Liver (tissue), 9 donors: ENCODE measurements around the gene CD7. TPM values are rescaled to one million over a fixed set of nuclear protein-coding genes. Genes with fewer than 3 reads are reported as not detected.
A peak's percentile ranks its signal among the peaks of the same experiment; 100 is the strongest.

Experiments
- DNase-seq: peaks from one replicate; pipeline ENCODE4 v3.0.0-alpha.2; 2017; ENCODE audit warnings: low spot score
- H3K27ac ChIP-seq, 2 donors: one replicate each; pipeline ENCODE4 v1.7.0; 2013; ENCODE audit warnings: inconsistent platforms in 2 of 2, low read length in 2 of 2, control low read depth in 1 of 2, low read depth in 1 of 2, mild to moderate bottlenecking in 1 of 2
- H3K27me3 ChIP-seq, 4 donors: one replicate each; pipeline versions ENCODE4 v1.6.1 to v1.7.0; 2013; ENCODE audit warnings: low read length in 3 of 4, inconsistent platforms in 1 of 4, mild to moderate bottlenecking in 1 of 4, moderate library complexity in 1 of 4; ENCODE audit not compliant: control insufficient read depth in 4 of 4, insufficient read depth in 4 of 4
- H3K36me3 ChIP-seq, 4 donors: one replicate each; pipeline versions ENCODE4 v1.6.1 to v1.7.0; 2013; ENCODE audit warnings: low read length in 3 of 4, mild to moderate bottlenecking in 3 of 4, low read depth in 1 of 4, moderate library complexity in 1 of 4; ENCODE audit not compliant: control insufficient read depth in 4 of 4, insufficient read depth in 3 of 4
- H3K4me1 ChIP-seq, 4 donors: one replicate each; pipeline versions ENCODE4 v1.6.1 to v1.7.0; 2013; ENCODE audit warnings: low read length in 3 of 4, mild to moderate bottlenecking in 3 of 4, moderate library complexity in 1 of 4; ENCODE audit not compliant: control insufficient read depth in 4 of 4, insufficient read depth in 4 of 4
- H3K4me3 ChIP-seq, 3 donors: one replicate each; pipeline versions ENCODE4 v1.6.1 to v1.7.0; 2013; ENCODE audit warnings: low read length in 3 of 3, control low read depth in 1 of 3, low read depth in 1 of 3, mild to moderate bottlenecking in 1 of 3
- H3K9ac ChIP-seq, 2 donors: one replicate each; pipeline ENCODE4 v1.7.0; 2013; ENCODE audit warnings: low read length in 2 of 2, mild to moderate bottlenecking in 2 of 2, moderate library complexity in 2 of 2, control low read depth in 1 of 2, low read depth in 1 of 2
- H3K9me3 ChIP-seq, 4 donors: one replicate each; pipeline versions ENCODE4 v1.6.1 to v1.7.0; 2013; ENCODE audit warnings: low read length in 3 of 4; ENCODE audit not compliant: control insufficient read depth in 4 of 4
- CTCF ChIP-seq: fragments of 150-350 bp; IDR thresholded peaks from 2 replicates; pipeline ENCODE4 v1.5.1; 2017; ENCODE audit warnings: improper control_type of control experiment, low read depth, low read length; ENCODE audit not compliant: missing input control
- EGR1 ChIP-seq, 2 donors: IDR thresholded peaks; 2 replicates each; pipeline ENCODE4 v1.6.1; 2016 to 2018; ENCODE audit warnings: antibody characterized with exemption in 2 of 2, low read depth in 2 of 2
- FOXA1 ChIP-seq: IDR thresholded peaks from 2 replicates; pipeline ENCODE4 v1.6.1; 2016; ENCODE audit warnings: antibody characterized with exemption
- FOXA2 ChIP-seq: IDR thresholded peaks from 2 replicates; pipeline ENCODE4 v1.6.1; 2016; ENCODE audit warnings: antibody characterized with exemption
- HNF4A ChIP-seq, 2 donors: conservative IDR thresholded peaks; 2 replicates each; pipeline ENCODE4 v1.6.1; 2016; ENCODE audit warnings: antibody characterized with exemption in 2 of 2, mild to moderate bottlenecking in 2 of 2
- HNF4G ChIP-seq: IDR thresholded peaks from 2 replicates; pipeline ENCODE4 v1.6.1; 2016; ENCODE audit warnings: antibody characterized with exemption
- JUND ChIP-seq, 2 donors: IDR thresholded peaks; 2 replicates each; pipeline ENCODE4 v1.6.1; 2016; ENCODE audit warnings: antibody characterized with exemption in 2 of 2
- NR2F2 ChIP-seq: IDR thresholded peaks from 2 replicates; pipeline ENCODE4 v1.6.1; 2016; ENCODE audit warnings: antibody characterized with exemption
- RAD21 ChIP-seq, 2 donors: IDR thresholded peaks; 2 replicates each; pipeline ENCODE4 v1.6.1; 2016; ENCODE audit warnings: antibody characterized with exemption in 2 of 2, mild to moderate bottlenecking in 2 of 2
- SP1 ChIP-seq: IDR thresholded peaks from 2 replicates; pipeline ENCODE4 v1.6.1; 2018; ENCODE audit warnings: antibody characterized with exemption, mild to moderate bottlenecking
- YY1 ChIP-seq: IDR thresholded peaks from 2 replicates; pipeline ENCODE4 v1.6.1; 2016; ENCODE audit warnings: antibody characterized with exemption, mild to moderate bottlenecking
- WGBS: extraction: QIAGEN DNeasy Blood & Tissue Kit; methylation state at CpG from one replicate; pipeline ENCODE4 v1.1.7; 2013; 5-methylcytosine and 5-hydroxymethylcytosine counted together
- polyA plus RNA-seq, 2 donors: library from polyadenylated mRNA; stranded (reverse) in 1 of 2; unstranded in 1 of 2; fragments of 200-250 nt in 1 of 2; fragments of >200 nt in 1 of 2; fragmentation: Nextera tagmentation in 1 of 2; extraction: Ambion mirVana in 1 of 2; gene quantifications; one replicate each; pipeline versions ENCODE4 v1.2.1 to v1.2.3, GENCODE V29; 2013 to 2015
- total RNA-seq, 2 donors: library from RNA; depleted of rRNA; stranded (reverse); fragments of >200 nt; gene quantifications; one replicate each; pipeline ENCODE4 v1.2.3, GENCODE V29; 2014
- TF ChIP-seq, protein P1 (sequence below): IDR thresholded peaks from 2 replicates; pipeline ENCODE4 v1.6.1; 2016; ENCODE audit warnings: antibody characterized with exemption
- TF ChIP-seq, protein P2 (sequence below): IDR thresholded peaks from 2 replicates; pipeline ENCODE4 v1.6.1; 2016; ENCODE audit warnings: antibody characterized with exemption
- TF ChIP-seq, protein P3 (sequence below): IDR thresholded peaks from 2 replicates; pipeline ENCODE4 v1.6.1; 2016; ENCODE audit warnings: antibody characterized with exemption
- donor health status: healthy.
- donor health status: healthy.
- donor health status: healthy.
- donor health status: healthy.
- donor health status: healthy.

The CD7 gene
- total and polyA plus RNA-seq, 4 donors = 1.0 to 1.5 (median 1.4) TPM

DNA sequence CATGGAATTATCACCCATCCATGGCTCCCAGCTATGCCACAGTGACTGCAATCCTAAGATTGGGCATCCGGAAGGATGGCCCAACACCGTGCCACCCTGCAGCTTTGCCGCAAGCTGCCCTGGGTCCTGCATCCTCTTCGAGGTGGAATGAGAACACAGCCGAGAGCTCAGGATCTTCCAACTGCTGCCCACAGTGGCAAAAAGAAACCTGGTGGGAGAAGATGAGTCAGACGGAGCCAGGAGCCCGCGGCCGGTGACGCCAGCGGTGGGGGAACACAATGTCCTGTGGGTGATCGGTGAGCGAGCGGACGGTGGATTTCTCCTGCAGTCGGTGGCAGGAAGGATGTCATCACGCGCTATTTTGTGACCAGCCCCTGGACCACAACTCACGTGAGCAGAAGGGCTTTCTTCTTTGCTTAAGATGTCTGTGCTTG lies 20.1 kb downstream of the CD7 start:
- Histone ChIP-seq H3K36me3 (no peaks in the 10 kb centered on the region), H3K4me1 (peaks cover 8 to 39% (median 30%) of the 10 kb centered on the region in 4 donors), H3K9ac (peak overlapping the region; percentile 54 to 61), H3K27ac (peak overlapping the region; percentile 73 to 90), H3K9me3 (no peaks in the 10 kb centered on the region), H3K27me3 (no peaks in the 10 kb centered on the region), H3K4me3 (no peak overlapping the region)
- no peak for TF ChIP-seq HNF4G
- TF ChIP-seq SP1 = peak; percentile 70
- no peak for TF ChIP-seq FOXA1
- TF ChIP-seq, protein P1, sequence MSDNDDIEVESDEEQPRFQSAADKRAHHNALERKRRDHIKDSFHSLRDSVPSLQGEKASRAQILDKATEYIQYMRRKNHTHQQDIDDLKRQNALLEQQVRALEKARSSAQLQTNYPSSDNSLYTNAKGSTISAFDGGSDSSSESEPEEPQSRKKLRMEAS = no peak
- TF ChIP-seq JUND (IDR thresholded peaks at IDR 0.05) = peak; percentile 55 to 67
- WGBS = 66% methylated on average over 19 of the region's 19 CpGs
- no peak for DNase-seq

DNA sequence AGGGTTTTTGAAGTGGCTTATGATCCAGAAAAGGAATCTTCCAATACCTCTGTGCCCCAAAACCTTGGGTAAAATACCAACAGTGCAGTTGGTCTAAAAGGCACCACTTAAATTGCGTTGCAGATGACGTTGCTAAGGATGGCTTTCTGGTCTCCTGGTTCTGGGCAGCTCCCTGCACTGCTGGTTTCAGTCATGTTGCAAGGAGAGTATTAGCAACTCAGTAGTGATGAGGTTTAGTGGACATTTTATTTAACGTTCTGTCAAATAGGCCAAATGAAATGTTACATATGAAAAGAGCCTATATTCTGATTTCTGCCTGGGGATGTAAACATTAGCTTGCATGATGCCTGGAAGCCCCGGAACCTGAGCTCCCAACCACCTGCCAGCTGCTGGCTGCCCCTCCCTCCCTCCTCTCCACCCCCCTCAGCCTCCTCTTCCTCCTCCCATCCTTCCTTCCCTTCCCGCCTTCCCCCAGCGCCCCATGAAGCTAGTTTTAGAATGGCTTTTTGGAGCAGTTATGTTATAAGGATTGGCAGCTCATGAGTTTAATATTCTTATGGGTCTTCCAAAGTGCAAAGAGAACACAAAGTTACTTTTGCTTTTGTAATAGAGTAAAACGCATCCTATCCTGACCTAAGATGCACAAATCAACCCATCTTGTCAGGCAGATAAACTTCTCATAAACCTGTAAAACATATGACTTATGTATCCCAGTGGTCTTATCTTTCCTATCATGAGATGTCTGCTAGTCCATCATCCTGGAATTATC lies 20.7 kb downstream of the CD7 start:
- H3K27me3 ChIP-seq = no peaks in the 10 kb centered on the region
- H3K4me3 ChIP-seq = no peak overlapping the region
- H3K27ac ChIP-seq = peak overlapping the region; percentile 73 to 90
- no peaks in the 10 kb centered on the region for H3K36me3 ChIP-seq
- H3K9me3 ChIP-seq = no peaks in the 10 kb centered on the region
- H3K4me1 ChIP-seq = peaks cover 8 to 45% (median 32%) of the 10 kb centered on the region in 4 donors
- WGBS = 69% methylated on average over 7 of the region's 7 CpGs
- peak overlapping the region; percentile 1 to 29 for H3K9ac ChIP-seq
- no peak for DNase-seq
- no peak for TF ChIP-seq FOXA2
- no peak for TF ChIP-seq FOXA1
- TF ChIP-seq SP1 = no peak
- no peak for TF ChIP-seq EGR1 (IDR thresholded peaks at IDR 0.05; ENCODE audit: low read depth in 2 of 2)
- TF ChIP-seq, protein P2, sequence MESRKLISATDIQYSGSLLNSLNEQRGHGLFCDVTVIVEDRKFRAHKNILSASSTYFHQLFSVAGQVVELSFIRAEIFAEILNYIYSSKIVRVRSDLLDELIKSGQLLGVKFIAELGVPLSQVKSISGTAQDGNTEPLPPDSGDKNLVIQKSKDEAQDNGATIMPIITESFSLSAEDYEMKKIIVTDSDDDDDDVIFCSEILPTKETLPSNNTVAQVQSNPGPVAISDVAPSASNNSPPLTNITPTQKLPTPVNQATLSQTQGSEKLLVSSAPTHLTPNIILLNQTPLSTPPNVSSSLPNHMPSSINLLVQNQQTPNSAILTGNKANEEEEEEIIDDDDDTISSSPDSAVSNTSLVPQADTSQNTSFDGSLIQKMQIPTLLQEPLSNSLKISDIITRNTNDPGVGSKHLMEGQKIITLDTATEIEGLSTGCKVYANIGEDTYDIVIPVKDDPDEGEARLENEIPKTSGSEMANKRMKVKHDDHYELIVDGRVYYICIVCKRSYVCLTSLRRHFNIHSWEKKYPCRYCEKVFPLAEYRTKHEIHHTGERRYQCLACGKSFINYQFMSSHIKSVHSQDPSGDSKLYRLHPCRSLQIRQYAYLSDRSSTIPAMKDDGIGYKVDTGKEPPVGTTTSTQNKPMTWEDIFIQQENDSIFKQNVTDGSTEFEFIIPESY = no peak
- no peak for TF ChIP-seq YY1
- TF ChIP-seq JUND (IDR thresholded peaks at IDR 0.05) = no peak
- TF ChIP-seq CTCF = no peak
- no peak for TF ChIP-seq RAD21 (IDR thresholded peaks at IDR 0.05)
- no peak for TF ChIP-seq HNF4A (conservative IDR thresholded peaks at IDR 0.05)
- TF ChIP-seq, protein P3, sequence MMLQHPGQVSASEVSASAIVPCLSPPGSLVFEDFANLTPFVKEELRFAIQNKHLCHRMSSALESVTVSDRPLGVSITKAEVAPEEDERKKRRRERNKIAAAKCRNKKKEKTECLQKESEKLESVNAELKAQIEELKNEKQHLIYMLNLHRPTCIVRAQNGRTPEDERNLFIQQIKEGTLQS = no peak

DNA sequence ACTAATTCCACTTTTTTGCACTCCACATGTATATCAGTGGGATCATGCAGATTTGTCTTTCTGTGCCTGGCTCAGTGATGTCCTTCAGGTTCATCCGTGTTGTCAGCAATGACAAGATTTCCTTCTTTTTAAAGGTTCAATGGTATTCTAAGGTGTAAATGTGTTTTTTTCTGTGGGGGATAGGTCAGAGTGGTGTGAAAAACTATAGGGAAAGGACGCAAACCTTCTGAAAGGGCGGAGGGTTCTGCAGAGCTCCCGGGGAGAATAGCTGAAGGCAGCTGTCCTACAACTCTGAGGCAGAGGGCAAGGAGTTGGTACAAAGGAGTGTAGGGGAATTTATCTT lies 22.0 kb downstream of the CD7 start:
- Histone ChIP-seq H3K27ac (peak overlapping the region; percentile 74), H3K27me3 (no peaks in the 10 kb centered on the region), H3K36me3 (no peaks in the 10 kb centered on the region), H3K9ac (peak overlapping the region in 1 of 2 donors; percentile 42), H3K9me3 (no peaks in the 10 kb centered on the region), H3K4me1 (peaks cover 6 to 46% (median 32%) of the 10 kb centered on the region in 4 donors), H3K4me3 (no peak overlapping the region)
- no peak for DNase-seq
- TF ChIP-seq HNF4G (no peak), NR2F2 (peak; percentile 35)
- 35% methylated on average over 4 of the region's 4 CpGs for WGBS
